NCI-H510A (cell line): Measurements from ENCODE around the gene GIPR.
"Not testable (repeated sequence)": the region's sequence is repeated elsewhere in the genome, so short reads cannot be mapped to it uniquely, and the experiment has no call there.

Experiments
- DNase-seq: peaks from one replicate; lab custom pipeline; 2025; lab: John Stamatoyannopoulos, UW

Gene GIPR

GRCh38 chr19:45691516-45692186 lies 23.6 kb downstream of the GIPR start, which contains the start of gene SNRPD2:
Gene SNRPD2, minus strand, starts transcription at chr19:45691953. Its CDS starts 65 bp downstream, at chr19:45691888.
- DNase-seq, result peak; percentile 88

- peak; percentile 100 for DNase-seq
Measured at GRCh38 chr19:45692187-45693105, 24.4 kb downstream of the GIPR start, which contains the start of gene QPCTL. Gene QPCTL, plus strand, starts transcription at chr19:45692666. Its CDS starts 38 bp downstream, at chr19:45692704.

DNA sequence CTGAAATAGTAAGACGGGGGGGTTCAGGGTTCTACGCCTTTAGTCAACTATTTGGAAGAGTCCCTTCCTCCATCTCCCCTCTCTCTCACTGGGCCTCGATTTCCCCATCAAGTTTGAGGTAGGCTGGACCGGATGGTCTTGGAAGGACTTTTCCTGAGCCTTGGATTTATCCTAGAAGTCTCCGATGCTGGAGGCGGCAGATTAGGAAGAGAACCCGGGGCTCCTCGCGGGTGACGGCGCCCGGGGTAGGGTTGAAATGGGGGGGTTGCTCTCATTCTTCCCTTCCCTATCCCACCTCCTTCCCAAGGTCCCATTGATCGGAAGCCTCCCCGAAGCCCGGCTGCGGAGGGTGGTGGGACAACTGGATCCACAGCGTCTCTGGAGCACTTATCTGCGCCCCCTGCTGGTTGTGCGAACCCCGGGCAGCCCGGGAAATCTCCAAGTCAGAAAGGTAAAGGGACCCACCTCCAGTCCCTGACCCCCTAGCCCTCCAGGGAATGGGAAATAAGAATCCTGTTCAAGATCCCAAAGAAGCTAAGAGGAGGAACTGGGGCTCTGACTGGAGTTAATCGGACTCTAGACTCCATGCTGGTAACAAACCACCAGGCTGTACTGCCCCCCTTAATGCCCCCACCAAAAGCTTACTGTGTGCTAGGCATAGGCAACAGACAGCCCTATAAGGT lies 25.2 kb downstream of the GIPR start:
- DNase-seq, result peak; percentile 73

GRCh38 chr19:45701676-45702075 lies 33.7 kb downstream of the GIPR start:
- no peak for DNase-seq

DNA sequence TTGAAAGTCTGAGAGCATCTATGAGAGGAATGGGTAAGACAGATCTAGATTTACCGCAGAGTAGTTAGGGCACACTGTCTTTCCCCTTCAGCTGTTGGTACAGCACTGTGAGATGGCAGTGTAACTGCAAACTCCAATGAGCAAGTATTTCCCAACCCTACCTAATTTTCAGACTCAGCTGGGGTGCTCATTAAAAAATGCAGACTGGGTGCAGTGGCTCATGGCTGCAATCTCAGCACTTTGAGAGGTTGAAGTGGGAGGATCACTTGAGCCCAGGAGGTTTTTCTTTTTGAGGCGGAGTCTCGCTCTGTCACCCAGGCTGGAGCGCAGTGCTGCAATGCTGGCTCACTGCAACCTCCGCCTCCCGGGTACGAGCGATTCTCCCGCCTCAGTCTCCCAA lies 37.1 kb downstream of the GIPR start:
- DNase-seq, result no peak

DNA sequence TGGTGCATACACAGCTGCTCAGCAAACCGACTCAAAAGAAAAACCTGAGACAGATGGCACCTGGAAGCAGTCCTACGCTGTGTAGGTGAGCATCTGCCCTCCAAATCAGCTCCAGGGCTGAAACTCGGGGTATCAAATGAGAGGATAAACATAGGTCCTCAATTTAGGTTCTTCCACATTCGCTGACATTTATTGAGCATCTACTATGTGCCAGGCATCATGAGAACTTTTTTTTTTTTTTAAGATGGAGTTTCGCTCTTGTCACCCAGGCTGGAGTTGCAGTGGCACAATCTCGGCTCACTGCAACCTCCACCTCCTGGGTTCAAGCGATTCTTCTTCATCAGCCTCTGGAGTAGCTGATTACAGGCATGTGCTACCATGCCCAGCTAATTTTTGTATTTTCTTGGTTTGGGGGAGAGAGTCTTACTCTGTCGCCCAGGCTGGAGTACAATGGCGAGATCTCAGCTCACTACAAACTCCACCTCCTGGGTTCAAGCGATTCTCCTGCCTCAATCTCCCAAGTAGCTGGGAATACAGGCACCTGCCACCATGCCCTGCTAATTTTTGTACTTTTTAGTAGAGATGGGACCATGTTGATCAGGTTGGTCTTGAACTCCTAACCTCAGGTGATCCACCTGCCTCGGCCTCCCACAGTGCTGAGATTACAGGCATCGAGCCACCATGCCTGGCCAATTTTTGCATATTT lies 37.8 kb downstream of the GIPR start:
- DNase-seq, result no peak

DNA sequence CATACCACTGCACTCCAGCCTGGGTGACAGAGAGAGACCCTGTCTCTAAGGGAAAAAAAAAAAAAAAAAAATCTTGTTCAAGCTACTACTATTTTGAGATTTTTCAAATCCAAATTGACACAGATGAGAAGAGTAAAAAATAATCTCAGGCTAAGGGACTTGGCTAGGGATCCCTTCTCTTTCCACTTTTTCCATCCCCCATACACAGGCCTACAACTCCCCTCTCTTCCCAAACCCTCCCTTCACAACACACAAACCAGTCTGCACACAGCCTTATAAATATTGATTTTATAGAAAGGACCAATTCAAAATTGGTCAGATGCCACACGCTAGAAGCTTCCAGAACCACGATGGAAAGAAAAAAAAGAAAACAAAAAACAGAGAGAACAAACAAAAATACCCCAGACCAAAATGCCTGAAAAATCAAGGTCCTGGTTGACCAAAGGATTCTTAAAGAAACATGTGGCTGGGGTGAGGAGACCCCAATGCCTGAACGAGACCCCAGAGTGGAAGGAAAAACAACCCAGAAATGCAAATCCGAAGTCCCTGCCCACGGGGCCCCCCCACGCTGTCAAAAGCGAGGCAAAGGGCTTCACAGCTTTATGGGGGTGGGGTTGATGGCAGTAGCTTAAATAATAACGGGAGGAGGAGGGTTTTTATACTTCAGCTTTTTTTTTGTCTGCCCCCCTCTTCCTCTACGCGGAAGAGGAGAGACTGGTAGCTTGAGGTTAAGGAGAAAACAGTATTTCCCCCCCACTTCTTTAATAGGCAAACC lies 42.5 kb downstream of the GIPR start:
- DNase-seq, result no peak

- DNase-seq, result no peak
Measured at GRCh38 chr19:45711851-45712698, 44.1 kb downstream of the GIPR start.

DNA sequence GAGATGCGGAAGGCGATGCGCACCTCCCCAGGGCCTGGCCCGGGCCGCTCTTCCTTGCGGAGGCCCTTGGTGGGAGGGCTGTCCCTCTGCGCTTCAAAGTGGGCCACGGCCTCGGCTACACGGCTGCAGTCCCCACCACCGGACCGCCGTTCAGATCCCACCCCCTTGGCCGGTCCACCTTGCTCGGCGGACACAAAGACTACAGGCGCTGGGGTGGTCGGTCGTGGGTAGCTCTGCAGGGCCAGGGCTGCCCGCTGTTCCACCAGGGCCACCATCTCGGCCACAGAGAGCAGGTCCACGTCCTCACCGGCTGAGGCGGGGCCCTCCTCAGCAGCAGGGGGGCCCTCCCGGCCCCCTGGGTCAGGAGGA lies 44.7 kb downstream of the GIPR start:
- no peak for DNase-seq

GRCh38 chr19:45713141-45713540 lies 45.1 kb downstream of the GIPR start:
- DNase-seq, result no peak

GRCh38 chr19:45715139-45715538 lies 47.1 kb downstream of the GIPR start:
- DNase-seq, result no peak

DNA sequence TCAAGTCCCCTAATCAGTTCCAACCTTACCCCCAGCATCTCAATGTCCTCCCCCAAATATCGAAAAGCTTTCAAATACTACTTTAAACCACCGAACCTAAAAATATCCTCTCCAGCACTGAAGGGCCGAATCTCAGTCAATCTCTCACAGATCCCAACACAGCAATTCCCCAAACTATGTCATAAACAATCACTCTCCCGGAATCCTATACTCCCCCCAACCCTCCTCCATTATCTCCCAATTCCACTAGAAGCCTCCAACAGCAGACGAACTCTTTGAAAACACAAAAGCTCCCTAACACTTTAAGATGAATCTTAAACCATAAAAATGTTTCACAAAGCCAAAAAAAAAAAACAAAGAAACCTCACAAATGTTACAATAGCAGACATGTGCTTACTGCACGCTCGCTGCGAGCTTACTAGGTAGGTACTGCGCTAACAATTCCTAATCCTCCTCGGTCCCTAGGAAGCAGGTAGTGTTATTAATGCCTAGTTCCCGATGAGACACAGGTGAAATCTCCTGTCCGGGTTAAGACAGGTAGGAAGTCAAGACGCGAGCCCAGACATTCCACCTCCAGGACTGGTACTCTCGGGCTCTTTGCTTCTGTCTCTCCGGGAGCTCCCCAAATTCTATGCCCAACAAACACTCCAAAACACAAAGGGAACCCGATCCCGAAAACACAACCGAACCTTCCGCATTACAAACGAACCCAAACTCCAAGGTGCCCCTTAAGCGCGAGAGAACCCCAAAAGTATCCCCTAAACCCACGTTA lies 48.5 kb downstream of the GIPR start:
- DNase-seq, result no peak

DNA sequence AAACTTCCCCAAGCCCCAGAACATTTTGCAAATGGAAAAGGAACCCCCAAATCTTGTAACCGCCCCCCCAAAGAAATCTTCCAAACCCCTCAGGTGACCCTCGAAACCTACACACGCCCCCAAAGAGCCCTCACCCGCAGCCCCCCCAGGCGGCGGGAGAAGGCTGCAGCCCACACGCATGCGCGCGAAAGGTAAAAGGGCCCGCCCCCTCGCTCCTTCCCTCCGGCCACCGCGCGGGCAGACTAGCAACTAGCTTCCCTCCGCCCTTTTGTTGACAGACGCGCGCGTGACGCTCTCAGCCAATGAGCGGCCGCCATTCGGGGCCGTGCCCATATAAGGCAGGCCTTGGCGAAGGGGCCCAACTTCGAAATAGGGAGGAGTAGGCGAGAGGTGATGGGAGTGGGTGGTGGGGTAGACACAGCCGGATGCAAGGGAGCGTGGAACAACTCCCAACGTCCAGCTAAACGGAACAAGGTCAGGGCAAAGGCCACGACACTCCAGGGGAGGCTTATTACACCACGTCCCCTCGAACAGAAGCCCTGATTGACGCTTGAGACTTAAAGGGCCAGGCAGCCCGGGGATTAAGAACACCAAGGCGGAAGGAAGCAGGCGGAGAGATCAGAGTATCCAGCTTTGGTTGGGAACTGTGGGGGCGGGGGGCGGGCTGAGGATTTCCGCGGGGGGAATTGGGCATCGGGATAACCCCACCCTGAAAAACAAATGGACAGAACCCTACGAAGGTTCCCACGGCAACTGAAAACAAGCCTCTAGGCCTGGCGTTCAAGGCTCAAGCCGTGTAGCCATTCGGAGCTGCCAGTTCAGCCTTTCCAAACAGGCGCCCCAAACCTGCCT lies 49.3 kb downstream of the GIPR start:
- DNase-seq, result peak; percentile 99

DNA sequence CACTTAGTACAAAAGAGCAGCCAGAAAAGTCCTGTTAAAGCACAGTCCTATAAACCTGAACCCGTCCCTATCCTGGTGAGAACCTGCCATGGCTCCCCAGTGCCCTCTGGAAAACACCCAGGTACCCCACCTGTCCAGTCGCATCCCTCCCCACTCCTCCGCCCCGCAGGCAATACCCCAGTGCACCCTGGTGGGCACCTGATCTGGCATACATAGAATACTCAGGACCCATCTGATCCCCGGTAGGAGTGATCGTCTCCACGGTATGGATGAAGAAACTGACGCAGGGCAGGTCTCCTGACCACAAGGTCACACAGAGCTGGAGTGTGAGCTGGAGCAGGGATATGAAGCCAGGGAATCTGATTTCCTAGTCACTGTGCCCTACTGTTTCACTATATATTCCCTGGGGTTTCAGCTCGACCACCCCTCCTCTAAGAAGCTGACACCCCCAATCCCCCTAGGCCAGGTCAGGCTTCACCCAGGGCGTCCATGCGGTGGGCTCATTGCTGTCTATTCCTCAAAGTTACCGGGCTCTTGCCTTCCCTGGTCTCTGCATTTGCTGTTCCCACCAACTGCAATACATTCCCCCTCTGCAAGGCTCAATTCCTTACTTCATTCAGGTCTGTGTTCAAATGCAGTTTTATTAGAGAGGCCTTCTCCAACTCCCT lies 50.1 kb downstream of the GIPR start:
- DNase-seq, result no peak

DNA sequence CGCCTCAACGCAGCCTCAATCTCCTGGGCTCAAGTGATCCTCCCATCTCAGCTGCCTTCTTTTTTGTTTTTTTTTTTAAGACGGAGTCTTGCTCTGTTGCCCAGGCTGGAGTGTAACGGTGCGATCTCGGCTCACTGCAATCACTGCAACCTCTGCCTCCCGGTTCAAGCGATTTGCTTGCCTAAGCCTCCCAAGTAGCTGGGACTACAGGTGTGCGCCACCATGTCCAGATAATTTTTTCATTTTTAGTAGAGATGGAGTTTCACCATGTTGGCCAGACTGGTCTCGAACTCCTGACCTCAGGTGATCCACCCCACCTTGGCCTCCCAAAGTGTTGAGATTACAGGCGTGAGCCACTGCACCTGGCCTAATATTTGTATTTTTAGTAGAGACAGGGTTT lies 52.0 kb downstream of the GIPR start:
- DNase-seq, result not testable (repeated sequence)

DNA sequence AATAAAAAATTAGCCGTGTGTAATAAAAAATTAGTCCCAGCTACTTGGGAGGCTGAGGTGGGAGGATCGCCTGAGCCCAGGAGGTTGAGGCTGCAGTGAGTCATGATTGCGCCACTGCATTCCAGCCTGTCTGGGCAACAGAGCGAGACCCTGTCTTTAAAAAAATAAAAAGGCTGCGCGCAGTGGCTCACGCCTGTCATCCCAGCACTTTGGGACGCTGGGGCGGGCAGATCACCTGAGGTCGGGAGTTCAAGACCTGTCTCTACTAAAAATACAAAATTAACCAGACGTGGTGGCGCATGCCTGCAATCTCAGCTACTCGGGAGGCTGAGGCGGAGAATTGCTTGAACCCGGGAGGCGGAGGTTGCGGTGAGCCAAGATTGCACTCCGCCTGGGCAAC lies 60.7 kb downstream of the GIPR start:
- DNase-seq, result not testable (repeated sequence)

- DNase-seq, result no peak
Measured at GRCh38 chr19:45729800-45730290, 61.8 kb downstream of the GIPR start.
